Measurements from ENCODE around the gene MAP3K14.
"Not testable (repeated sequence)": the region's sequence is repeated elsewhere in the genome, so short reads cannot be mapped to it uniquely, and the experiment has no call there.

The MAP3K14 gene

DNA sequence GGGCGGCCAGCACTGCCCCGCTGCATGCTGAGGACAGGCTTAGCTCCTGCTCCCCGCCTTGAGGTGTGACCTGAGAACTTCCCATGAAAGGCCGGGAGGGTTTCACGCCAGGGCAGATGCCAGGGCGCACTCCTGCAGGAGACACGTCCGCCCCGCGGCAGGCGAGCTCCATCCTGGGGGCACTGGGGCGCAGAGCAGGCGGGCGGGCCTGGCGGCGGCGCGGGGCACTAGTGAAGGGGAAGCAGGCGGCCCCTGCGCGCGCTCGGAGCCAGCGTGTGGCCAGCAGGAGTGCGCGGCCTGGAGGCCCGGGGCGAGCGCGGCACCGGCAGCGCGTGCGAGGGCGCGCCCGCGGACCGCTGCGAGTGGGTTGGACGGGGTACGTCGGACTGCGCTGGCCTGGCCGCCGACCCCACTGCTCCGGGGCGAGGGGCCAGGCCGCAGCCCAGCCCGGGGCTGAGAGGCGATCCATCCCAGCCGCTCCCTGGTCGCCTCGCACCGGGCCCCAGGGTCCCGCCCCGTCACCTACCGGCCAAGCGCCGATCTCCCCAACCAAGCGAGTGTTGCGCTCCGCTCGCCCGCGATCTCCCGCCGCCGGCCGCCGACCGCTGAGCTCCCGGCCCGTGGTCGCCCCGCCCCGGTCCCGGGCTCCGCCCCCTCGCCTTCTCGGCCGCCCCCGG lies at the start of gene MAP3K14:
Gene MAP3K14 (minus strand): TSS at position 587 of the 677 bp plus-strand sequence. CDS start 26,275 bp downstream, outside the sequence.
- DNase-seq, result peak; percentile 72

DNA sequence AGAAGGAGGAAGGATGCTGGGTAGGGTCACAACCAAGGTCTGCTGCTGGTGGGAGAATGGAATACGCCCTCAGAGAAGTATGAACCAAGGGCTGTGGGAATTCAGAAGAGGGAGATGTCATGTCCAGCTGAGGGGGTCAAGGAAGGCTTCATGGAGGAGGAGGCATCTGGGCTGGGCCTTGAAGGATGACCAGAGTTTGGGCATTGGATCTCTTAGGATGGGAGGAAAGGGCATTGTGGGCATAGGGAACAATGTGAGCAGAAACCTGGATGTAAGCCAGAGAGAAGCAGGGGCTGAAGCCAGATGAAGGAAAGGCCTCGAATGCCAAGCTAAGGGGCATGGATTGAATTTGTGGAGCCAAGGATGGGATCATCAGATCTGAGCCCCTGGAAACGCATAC lies 49.2 kb upstream of the MAP3K14 start:
- no peak for DNase-seq

GRCh38 chr17:45364531-45365390 lies 47.9 kb upstream of the MAP3K14 start:
- DNase-seq, result no peak

DNA sequence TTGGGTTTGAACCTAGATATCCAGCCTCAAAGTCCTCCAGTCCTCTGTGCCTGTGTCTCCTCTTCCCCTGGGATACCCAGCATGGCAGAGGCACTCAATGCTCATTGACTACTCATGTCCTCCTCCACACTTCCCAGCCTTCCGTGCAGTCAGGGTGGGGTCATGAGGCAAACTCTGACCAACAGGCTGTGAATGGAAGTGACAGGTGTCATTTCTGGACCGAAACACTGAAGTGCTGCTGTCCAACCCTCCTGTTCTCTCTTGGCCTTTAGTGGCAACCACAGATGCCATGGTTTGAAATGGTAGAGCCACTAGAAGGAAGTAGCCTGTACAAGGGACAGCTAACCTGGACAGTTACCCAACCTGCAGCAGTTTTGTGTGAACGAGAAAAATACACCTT lies 46.7 kb upstream of the MAP3K14 start:
- DNase-seq, result no peak

- DNase-seq, result no peak
These were observed 45.2 kb upstream of the MAP3K14 start for GRCh38 chr17:45361976-45362375.

- DNase-seq, result no peak
These were observed 44.6 kb upstream of the MAP3K14 start for GRCh38 chr17:45361451-45361850.

- DNase-seq, result no peak
These were observed 40.7 kb upstream of the MAP3K14 start for GRCh38 chr17:45357364-45357997.

GRCh38 chr17:45355087-45355486 lies 38.3 kb upstream of the MAP3K14 start:
- DNase-seq, result no peak

GRCh38 chr17:45353043-45353442 lies 36.2 kb upstream of the MAP3K14 start:
- no peak for DNase-seq

- DNase-seq, result no peak
These were observed 35.0 kb upstream of the MAP3K14 start for GRCh38 chr17:45351831-45352230.

DNA sequence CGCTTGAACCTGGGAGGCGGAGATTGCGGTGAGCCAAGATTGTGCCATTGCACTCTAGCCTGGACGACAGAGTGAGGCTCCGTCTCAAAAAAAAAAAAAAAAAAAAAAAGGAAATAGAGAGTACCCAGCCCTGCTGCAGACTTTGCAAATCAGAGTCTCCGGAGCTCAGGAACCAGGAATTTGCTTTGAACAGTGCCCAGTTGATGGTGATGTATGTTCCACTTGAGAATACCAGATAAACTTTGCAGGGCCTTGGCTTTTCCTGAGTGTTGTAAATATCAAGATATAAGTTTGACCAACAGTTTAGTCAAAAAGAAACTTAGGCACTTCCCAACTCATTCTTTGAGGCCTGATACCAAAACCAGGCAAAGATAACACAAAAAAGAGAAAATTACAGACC lies 30.6 kb upstream of the MAP3K14 start:
- no peak for DNase-seq

- DNase-seq, result no peak
These were observed 29.6 kb upstream of the MAP3K14 start for GRCh38 chr17:45346216-45347015.

GRCh38 chr17:45345554-45346215 lies 28.9 kb upstream of the MAP3K14 start:
- peak; percentile 24 for DNase-seq

GRCh38 chr17:45345246-45345553 lies 28.4 kb upstream of the MAP3K14 start:
- no peak for DNase-seq

- DNase-seq, result not testable (repeated sequence)
These were observed 27.3 kb upstream of the MAP3K14 start for GRCh38 chr17:45343967-45344664.

DNA sequence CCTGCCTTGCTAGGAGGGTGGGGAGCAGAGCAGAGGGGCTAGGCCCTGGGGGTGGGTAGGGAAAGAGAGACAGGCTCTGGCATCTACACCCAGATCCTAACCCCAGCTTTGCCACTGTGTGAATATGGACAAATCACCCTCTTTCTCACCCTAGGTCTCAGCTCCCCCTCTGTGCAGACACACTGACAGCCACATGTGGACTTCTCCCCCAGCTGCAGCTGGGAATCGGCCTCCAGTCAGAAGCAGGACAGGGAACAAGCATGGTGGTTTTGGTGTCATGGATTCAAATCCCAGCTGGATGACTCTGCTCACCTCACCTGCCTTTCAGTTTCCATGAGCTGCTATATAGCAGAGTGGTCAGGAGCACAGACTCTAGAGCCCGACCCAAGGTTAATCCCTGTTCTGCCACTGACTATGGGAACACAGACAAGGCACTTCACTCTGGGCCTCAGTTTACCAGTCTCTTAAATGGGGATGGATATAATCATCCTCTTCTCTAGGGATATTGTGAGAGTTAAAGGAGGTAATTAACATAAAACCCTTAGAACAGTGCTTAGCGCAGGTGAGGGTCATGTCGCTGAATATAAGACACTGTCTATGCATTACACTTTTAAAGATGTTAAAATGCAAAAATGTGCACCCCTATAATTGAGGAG lies 26.2 kb upstream of the MAP3K14 start:
- DNase-seq, result no peak

- DNase-seq, result no peak
These were observed 25.5 kb upstream of the MAP3K14 start for GRCh38 chr17:45342306-45342705.

- no peak for DNase-seq
These were observed 24.8 kb upstream of the MAP3K14 start for GRCh38 chr17:45341533-45342158.

DNA sequence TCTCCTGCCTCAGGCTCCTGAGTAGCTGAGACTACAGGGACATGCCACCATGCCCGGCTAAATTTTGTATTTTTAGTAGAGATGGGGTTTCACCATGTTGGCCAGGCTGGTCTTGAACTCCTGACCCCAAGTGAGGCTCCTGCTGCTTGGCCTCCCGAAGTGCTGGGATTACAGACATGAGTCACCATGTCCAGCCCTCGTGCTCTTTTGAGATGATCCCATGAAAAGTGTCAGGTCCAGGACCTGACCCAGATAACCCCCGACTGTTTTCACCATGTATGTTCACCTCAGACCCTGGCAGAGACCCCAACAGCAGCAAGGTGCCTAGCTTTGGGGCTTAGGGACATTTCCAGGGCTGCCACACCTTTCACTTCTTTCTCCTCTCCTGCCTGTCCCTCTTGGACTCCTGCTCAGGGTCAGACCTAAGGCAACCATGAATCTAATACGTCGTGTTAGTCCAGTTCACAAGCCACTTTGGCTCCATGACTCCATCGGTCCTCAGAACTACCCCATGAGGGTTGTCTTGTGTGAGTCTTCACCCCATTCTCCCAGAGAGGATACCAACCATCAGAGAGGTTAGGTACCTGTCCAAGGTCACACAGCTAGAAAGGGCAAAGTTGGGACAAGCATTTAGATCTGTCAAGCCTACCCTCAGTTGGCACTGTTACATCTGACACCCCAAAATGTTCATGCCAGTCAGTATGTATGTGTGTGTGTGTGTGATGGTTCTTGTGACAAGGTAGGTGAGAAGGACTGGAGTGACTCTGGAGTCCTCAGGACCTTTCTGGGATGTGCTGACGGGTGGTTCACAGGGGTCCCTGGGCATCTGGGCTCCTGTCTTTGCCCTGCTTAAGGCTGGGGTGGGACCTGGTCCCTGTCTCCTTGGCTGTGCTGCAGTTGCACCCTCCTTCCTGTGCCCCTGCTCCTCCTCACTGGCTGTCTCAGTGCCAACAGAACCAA lies 23.1 kb upstream of the MAP3K14 start:
- DNase-seq, result no peak

Measured in GDM1 (cell line).